HepG2 (cell line): ENCODE data around the gene P2RX3. TPM values are rescaled to one million over a fixed set of nuclear protein-coding genes. Genes with fewer than 3 reads are reported as not detected.

Experiments used
- ARNT ChIP-seq: fragments of 450-650 bp; IDR thresholded peaks from 2 replicates; pipeline ENCODE4 v1.6.1; 2017
- CEBPG ChIP-seq: IDR thresholded peaks from 2 replicates; pipeline ENCODE4 v1.6.1; 2016
- ETV5 ChIP-seq: IDR thresholded peaks from 2 replicates; pipeline ENCODE4 v1.6.1; 2018; ENCODE audit warnings: missing biosample characterization, missing genetic modification reagents, inconsistent platforms, borderline replicate concordance
- HIVEP1 ChIP-seq: sonication (generic); formaldehyde crosslinking; IDR thresholded peaks from 2 replicates; pipeline ENCODE4 v1.4.0; 2020; ENCODE audit warnings: mild to moderate bottlenecking, missing genetic modification reagents
- HNRNPH1 ChIP-seq: fragments of 200-400 bp; formaldehyde crosslinking; optimal IDR thresholded peaks from 2 replicates; pipeline ENCODE3; 2017; ENCODE audit warnings: mild to moderate bottlenecking, low read depth, low read length
- JUND ChIP-seq: sonication (generic); formaldehyde crosslinking; IDR thresholded peaks from 2 replicates; pipeline ENCODE4 v1.8.0; 2022; ENCODE audit warnings: mild to moderate bottlenecking, missing genetic modification reagents
- LCORL ChIP-seq, 2 experiments: fragments of 450-650 bp in 1 of 2; sonication (generic) in 1 of 2; formaldehyde crosslinking in 1 of 2; IDR thresholded peaks; 2 replicates each; pipeline versions ENCODE4 v1.5.0 to v1.6.1; 2017 to 2020; ENCODE audit warnings: antibody characterized with exemption in 1 of 2, missing genetic modification reagents in 1 of 2
- NFKBIZ ChIP-seq: IDR thresholded peaks from 2 replicates; pipeline ENCODE4 v1.6.1; 2018; ENCODE audit warnings: missing genetic modification reagents, missing compliant biosample characterization
- RAD21 ChIP-seq: fragments of 450-650 bp; formaldehyde crosslinking; IDR thresholded peaks from 2 replicates; pipeline ENCODE4 v1.5.0; 2020; ENCODE audit warnings: mild to moderate bottlenecking
- RARA ChIP-seq: IDR thresholded peaks from 2 replicates; pipeline ENCODE4 v1.6.1; 2016; ENCODE audit warnings: missing genetic modification reagents, missing compliant biosample characterization
- RFX5 ChIP-seq: IDR thresholded peaks from 2 replicates; pipeline ENCODE4 v1.6.1; 2011; ENCODE audit warnings: low read depth, low read length, improper control_type of control experiment
- SP5 ChIP-seq: IDR thresholded peaks from 2 replicates; pipeline ENCODE4 v1.6.1; 2016; ENCODE audit warnings: low read depth, borderline replicate concordance
- UBTF ChIP-seq: sonication (generic); formaldehyde crosslinking; IDR thresholded peaks from 2 replicates; pipeline ENCODE4 v1.4.0; 2020; ENCODE audit warnings: mild to moderate bottlenecking, missing genetic modification reagents
- ZFP36L1 ChIP-seq: sonication (generic); formaldehyde crosslinking; IDR thresholded peaks from 2 replicates; pipeline ENCODE4 v1.8.0; 2022; ENCODE audit warnings: mild to moderate bottlenecking, missing genetic modification reagents, moderate library complexity
- ZNF143 ChIP-seq: sonication (generic); formaldehyde crosslinking; IDR thresholded peaks from 2 replicates; pipeline ENCODE4 v1.4.0; 2020; ENCODE audit warnings: missing genetic modification reagents
- ZNF280D ChIP-seq: sonication (generic); formaldehyde crosslinking; IDR thresholded peaks from 2 replicates; pipeline ENCODE4 v1.5.1; 2020; ENCODE audit warnings: mild to moderate bottlenecking, missing genetic modification reagents
- ZNF605 ChIP-seq: sonication (generic); formaldehyde crosslinking; IDR thresholded peaks from 2 replicates; pipeline ENCODE4 v1.8.0; 2022; ENCODE audit warnings: mild to moderate bottlenecking, missing genetic modification reagents
- polyA plus RNA-seq, 8 experiments: library from polyadenylated mRNA; depleted of rRNA in 3 of 8; stranded (reverse) in 7 of 8; unstranded in 1 of 8; fragments of >200 nt; fragmentation: Illumina TruSeq in 4 of 8; extraction: Trizol in 4 of 8; gene quantifications; 2 replicates each; pipeline versions ENCODE4 v1.2.1 to v1.2.3, GENCODE V29; 2011 to 2016; ENCODE audit warnings: low read depth in 4 of 8, missing spikeins in 1 of 8, mixed read lengths in 1 of 8; ENCODE audit not compliant: insufficient read depth in 1 of 8
- total RNA-seq, 5 experiments: library from RNA; depleted of rRNA; stranded (reverse); fragments of >200 nt; fragmentation: Illumina TruSeq; extraction: Trizol; gene quantifications; 2 replicates each; pipeline ENCODE4 v1.2.3, GENCODE V29; 2016; ENCODE audit warnings: low read depth in 1 of 5
- TF ChIP-seq, protein P1 (sequence below): sonication (generic); formaldehyde crosslinking; IDR thresholded peaks from 2 replicates; pipeline ENCODE4 v1.4.0; 2020; ENCODE audit warnings: missing genetic modification reagents
- TF ChIP-seq, protein P2 (sequence below): sonication (generic); formaldehyde crosslinking; IDR thresholded peaks from 2 replicates; pipeline ENCODE4 v1.4.0; 2020; ENCODE audit warnings: missing genetic modification reagents, borderline replicate concordance

The P2RX3 gene
- total and polyA plus RNA-seq, 2 of the 13 experiments (the other 11 are each of a cell fraction or from before 2014, with no cell fraction given): 0.08 TPM; not detected in 1

DNA sequence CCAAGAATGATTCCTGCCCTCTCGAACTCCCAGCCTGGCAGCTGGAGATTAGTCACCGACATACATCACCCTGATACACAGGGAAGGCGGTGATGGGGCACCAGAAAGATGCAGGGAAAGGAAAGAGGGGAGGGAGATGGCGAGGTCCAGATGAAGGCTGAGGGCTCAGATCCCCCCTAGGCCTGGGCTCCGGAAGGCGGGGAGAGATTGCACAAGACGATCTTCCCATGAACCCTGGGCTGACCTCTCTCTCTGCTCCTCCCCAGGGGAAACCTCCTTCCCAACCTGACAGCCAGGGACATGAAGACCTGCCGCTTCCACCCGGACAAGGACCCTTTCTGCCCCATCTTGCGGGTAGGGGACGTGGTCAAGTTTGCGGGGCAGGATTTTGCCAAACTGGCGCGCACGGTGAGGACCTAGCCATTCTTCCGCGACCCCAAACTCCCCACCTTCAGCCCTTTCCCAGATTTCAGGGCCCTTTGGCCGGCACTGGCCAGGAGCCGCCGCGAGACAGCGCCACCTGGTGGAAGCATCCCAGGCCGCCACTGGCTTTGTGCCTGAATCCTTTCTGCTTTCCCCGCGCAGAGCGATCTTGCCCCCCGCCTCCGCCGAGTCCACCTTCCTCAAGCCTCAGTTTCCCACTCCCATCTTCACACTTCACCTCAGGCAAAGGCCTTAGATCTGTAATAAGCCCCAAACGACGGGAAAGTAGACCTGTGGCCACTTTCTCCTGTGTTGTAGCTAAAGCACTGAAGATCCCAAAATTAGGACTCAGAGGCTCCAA is 11.5 kb downstream of the P2RX3 start (continued):
- 0 out of 2 replicates have a peak, but pooled peaks have one; percentile 39 for TF ChIP-seq ZNF280D (CRISPR knock-in tag)
- peak; percentile 33; the same call in 1 of the 2 replicates for TF ChIP-seq ZNF143 (CRISPR knock-in tag)
- TF ChIP-seq CEBPG (CRISPR knock-in tag): peak; percentile 67; the same call in 1 of the 2 replicates
- TF ChIP-seq SP5: peak; percentile 61; the same call in 1 of the 2 replicates
- TF ChIP-seq HNRNPH1: no peak
- peak; percentile 49; the same call in 1 of the 2 replicates for TF ChIP-seq ETV5 (CRISPR knock-in tag)
- no peak for TF ChIP-seq ARNT
- TF ChIP-seq RAD21 (CRISPR knock-in tag): peak; percentile 66
- no peak for TF ChIP-seq NFKBIZ
- TF ChIP-seq ZFP36L1 (CRISPR knock-in tag): no peak
- TF ChIP-seq, protein P1, sequence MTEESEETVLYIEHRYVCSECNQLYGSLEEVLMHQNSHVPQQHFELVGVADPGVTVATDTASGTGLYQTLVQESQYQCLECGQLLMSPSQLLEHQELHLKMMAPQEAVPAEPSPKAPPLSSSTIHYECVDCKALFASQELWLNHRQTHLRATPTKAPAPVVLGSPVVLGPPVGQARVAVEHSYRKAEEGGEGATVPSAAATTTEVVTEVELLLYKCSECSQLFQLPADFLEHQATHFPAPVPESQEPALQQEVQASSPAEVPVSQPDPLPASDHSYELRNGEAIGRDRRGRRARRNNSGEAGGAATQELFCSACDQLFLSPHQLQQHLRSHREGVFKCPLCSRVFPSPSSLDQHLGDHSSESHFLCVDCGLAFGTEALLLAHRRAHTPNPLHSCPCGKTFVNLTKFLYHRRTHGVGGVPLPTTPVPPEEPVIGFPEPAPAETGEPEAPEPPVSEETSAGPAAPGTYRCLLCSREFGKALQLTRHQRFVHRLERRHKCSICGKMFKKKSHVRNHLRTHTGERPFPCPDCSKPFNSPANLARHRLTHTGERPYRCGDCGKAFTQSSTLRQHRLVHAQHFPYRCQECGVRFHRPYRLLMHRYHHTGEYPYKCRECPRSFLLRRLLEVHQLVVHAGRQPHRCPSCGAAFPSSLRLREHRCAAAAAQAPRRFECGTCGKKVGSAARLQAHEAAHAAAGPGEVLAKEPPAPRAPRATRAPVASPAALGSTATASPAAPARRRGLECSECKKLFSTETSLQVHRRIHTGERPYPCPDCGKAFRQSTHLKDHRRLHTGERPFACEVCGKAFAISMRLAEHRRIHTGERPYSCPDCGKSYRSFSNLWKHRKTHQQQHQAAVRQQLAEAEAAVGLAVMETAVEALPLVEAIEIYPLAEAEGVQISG: peak; percentile 84
- TF ChIP-seq HIVEP1 (CRISPR knock-in tag): peak; percentile 73; the same call in 1 of the 2 replicates
- peak; percentile 71 for TF ChIP-seq RARA (CRISPR knock-in tag)
- TF ChIP-seq, protein P2, sequence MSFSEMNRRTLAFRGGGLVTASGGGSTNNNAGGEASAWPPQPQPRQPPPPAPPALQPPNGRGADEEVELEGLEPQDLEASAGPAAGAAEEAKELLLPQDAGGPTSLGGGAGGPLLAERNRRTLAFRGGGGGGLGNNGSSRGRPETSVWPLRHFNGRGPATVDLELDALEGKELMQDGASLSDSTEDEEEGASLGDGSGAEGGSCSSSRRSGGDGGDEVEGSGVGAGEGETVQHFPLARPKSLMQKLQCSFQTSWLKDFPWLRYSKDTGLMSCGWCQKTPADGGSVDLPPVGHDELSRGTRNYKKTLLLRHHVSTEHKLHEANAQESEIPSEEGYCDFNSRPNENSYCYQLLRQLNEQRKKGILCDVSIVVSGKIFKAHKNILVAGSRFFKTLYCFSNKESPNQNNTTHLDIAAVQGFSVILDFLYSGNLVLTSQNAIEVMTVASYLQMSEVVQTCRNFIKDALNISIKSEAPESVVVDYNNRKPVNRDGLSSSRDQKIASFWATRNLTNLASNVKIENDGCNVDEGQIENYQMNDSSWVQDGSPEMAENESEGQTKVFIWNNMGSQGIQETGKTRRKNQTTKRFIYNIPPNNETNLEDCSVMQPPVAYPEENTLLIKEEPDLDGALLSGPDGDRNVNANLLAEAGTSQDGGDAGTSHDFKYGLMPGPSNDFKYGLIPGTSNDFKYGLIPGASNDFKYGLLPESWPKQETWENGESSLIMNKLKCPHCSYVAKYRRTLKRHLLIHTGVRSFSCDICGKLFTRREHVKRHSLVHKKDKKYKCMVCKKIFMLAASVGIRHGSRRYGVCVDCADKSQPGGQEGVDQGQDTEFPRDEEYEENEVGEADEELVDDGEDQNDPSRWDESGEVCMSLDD (CRISPR knock-in tag): no peak
- peak; percentile 59; the same call in 1 of the 2 replicates for TF ChIP-seq ZNF605 (CRISPR knock-in tag)
- peak; percentile 23; the same call in 1 of the 2 replicates for TF ChIP-seq JUND (CRISPR knock-in tag)
- no peak for TF ChIP-seq LCORL (IDR thresholded peaks at IDR 0.05)
- peak; percentile 75 for TF ChIP-seq LCORL (CRISPR knock-in tag; IDR thresholded peaks at IDR 0.05)
- TF ChIP-seq UBTF (CRISPR knock-in tag): peak; percentile 45; the same call in 1 of the 2 replicates
- TF ChIP-seq RFX5: no peak
